Neuron (in vitro differentiated cells): ENCODE results near the gene ZIC1.

Experiments used
- H2AFZ ChIP-seq: one replicate; pipeline ENCODE4 v1.6.1; 2013; ENCODE audit warnings: low read depth, mild to moderate bottlenecking, inconsistent platforms, low read length, moderate library complexity
- H3K27me3 ChIP-seq: one replicate; pipeline ENCODE4 v1.6.1; 2013; ENCODE audit warnings: low read length; ENCODE audit not compliant: insufficient read depth
- H3K36me3 ChIP-seq: one replicate; pipeline ENCODE4 v1.6.1; 2013; ENCODE audit warnings: low read length; ENCODE audit not compliant: insufficient read depth
- H3K4me1 ChIP-seq: one replicate; pipeline ENCODE4 v1.6.1; 2013; ENCODE audit warnings: low read length; ENCODE audit not compliant: insufficient read depth
- H3K4me3 ChIP-seq: 2 replicates; pipeline ENCODE4 v1.5.1; 2013; ENCODE audit warnings: mild to moderate bottlenecking, low read length, moderate library complexity
- H3K9me3 ChIP-seq: one replicate; pipeline ENCODE4 v1.6.1; 2013; ENCODE audit warnings: low read length

Gene ZIC1

GRCh38 chr3:147409143-147410115 is at the start of gene ZIC1:
TSS of gene ZIC1 (plus strand) at chr3:147409365. CDS start at chr3:147410113, 748 bp downstream.
- Histone ChIP-seq H3K27me3 (no peaks in the 10 kb centered on the region), H3K36me3 (peaks cover 21% of the 10 kb centered on the region), H3K4me1 (peaks cover 42% of the 10 kb centered on the region), H2AFZ (peak within 1 kb of the TSS; percentile 80), H3K4me3 (peak within 1 kb of the TSS; percentile 58), H3K9me3 (peaks cover 4% of the 10 kb centered on the region)

- H3K4me3 ChIP-seq, result no peak overlapping the region
- H3K4me1 ChIP-seq, result peaks cover 27% of the 10 kb centered on the region
- peaks cover 64% of the 10 kb centered on the region for H3K27me3 ChIP-seq
Observed at GRCh38 chr3:147360051-147360439, 49.1 kb upstream of the ZIC1 start.

GRCh38 chr3:147360646-147361453 is 48.3 kb upstream of the ZIC1 start:
- H2AFZ ChIP-seq, result peak overlapping the region; percentile 42
- peak overlapping the region; percentile 37 for H3K4me3 ChIP-seq
- peaks cover 66% of the 10 kb centered on the region for H3K27me3 ChIP-seq
- peaks cover 7% of the 10 kb centered on the region for H3K9me3 ChIP-seq
- H3K4me1 ChIP-seq, result peaks cover 23% of the 10 kb centered on the region
- H3K36me3 ChIP-seq, result no peaks in the 10 kb centered on the region

More at GRCh38 chr3:147360051-147360439, 49.1 kb upstream of the ZIC1 start:
- Histone ChIP-seq H2AFZ (no peak overlapping the region), H3K9me3 (peaks cover 7% of the 10 kb centered on the region), H3K36me3 (no peaks in the 10 kb centered on the region)

DNA sequence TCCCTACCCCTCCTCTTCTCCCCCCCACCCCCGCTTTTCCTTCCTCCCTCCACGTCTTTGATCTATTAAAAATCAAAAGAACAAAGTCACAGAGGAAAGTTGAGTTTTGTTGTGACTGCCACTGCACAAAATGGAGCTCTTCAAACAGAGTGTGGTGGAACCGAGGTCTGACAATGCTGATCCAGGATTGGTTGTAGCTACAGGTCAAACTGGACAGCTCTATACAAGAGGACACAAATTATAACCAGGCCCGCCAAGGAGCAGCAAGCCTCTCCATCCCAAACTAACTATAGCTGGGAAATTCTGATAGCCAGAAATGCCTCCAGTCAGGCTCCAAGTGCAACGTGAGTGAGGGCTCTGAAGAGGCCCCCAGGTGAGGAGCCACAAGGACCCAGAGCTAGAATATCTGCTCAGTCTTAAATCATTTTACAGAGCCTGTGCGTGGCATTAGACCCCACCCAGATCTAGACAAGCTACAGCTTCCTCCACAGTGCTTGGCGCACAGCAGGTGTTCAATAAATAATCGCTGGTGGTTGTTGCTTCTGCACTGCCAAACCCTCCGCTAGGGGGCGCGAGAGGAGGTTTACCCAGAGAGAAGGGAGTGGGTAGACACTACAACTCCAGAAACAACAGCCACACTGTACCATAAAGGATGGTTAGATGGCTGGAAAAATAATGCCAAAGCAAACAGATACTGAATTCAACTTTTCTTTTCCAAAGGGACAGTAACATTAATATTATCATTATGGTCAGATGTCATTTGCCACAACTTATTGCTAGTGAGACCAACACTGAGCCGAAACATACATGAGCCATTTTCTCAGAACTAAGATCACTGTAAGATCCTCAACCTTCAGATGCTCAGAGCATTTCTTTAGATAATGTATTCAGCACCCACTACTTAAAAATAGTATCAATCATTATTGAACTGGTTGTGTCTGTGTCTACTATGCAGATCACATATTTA is 47.4 kb upstream of the ZIC1 start:
- peaks cover 7% of the 10 kb centered on the region for H3K9me3 ChIP-seq
- peak overlapping the region; percentile 37 for H3K4me3 ChIP-seq
- H3K36me3 ChIP-seq, result no peaks in the 10 kb centered on the region
- peaks cover 60% of the 10 kb centered on the region for H3K27me3 ChIP-seq
- peaks cover 23% of the 10 kb centered on the region for H3K4me1 ChIP-seq
- H2AFZ ChIP-seq, result peak overlapping the region; percentile 42

DNA sequence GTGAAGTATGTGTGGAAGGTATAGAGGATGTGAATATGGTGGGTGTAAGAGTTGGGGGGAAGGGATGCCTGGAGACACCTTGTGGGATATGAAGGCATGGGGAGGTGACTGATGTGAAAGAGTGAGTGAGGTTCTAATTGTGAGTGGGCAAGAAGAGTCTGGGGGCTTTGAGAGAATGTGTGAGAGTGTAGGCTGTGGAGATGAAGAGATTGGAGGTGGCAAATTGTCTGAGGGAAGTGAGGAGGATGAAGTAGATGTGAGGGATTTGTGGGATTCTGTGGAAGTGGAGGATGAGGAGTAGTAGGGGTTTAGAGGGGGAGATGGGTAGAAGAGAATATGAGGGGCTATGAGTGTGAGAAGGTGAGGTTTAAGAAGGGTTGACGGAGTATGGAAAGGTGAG is 44.4 kb upstream of the ZIC1 start:
- Histone ChIP-seq H3K27me3 (peaks cover 63% of the 10 kb centered on the region), H3K4me1 (peaks cover 33% of the 10 kb centered on the region), H3K9me3 (peaks cover 2% of the 10 kb centered on the region), H2AFZ (no peak overlapping the region), H3K36me3 (no peaks in the 10 kb centered on the region), H3K4me3 (no peak overlapping the region)

DNA sequence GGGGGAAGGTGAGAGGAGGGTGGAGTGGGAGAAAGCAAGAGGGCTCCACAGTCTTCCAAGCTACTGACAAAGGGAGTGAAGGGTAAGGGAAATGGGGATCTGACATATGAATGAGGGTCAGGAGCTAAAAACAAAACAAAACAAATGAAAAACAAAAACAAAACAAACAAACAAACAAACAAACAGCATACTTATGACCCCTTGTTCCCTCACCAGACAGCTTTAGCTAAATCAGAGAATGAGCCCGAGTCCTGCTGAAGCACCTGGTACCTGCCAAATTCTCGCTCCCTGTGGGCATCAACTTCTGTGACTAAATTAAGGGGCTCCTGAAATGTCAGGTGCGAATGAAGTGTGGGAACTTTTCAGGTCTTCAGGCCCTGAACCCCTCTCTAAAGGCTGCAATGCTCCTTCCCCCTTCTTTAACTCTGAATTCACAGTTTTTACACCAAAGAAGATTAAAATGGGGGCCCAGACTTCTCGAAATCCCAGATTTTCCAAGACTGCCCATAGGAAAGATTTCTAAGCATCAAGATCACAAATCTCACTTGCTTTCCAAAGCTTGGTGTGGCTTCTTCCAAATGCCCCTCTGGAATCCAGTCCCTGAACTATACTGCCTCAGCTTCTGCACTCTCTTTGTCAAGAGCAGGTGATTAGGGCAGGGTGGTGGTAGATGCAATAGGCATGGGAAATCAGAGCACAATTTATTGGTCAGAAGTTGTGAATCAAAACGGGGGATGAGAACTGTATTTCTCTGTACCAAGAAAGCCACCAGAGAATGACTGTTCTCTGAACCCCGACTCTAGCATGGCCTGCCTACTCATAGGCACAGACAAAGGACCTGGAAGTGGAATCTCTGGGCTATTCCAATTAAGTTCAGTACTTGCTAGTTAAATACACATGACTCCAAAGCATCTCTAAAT is 43.7 kb upstream of the ZIC1 start:
- Histone ChIP-seq H3K36me3 (no peaks in the 10 kb centered on the region), H3K4me1 (peaks cover 31% of the 10 kb centered on the region), H3K27me3 (peaks cover 64% of the 10 kb centered on the region), H2AFZ (no peak overlapping the region), H3K9me3 (peaks cover 2% of the 10 kb centered on the region), H3K4me3 (no peak overlapping the region)

- peaks cover 81% of the 10 kb centered on the region for H3K27me3 ChIP-seq
- no peaks in the 10 kb centered on the region for H3K36me3 ChIP-seq
- peaks cover 2% of the 10 kb centered on the region for H3K9me3 ChIP-seq
- peaks cover 21% of the 10 kb centered on the region for H3K4me1 ChIP-seq
- H3K4me3 ChIP-seq, result no peak overlapping the region
- no peak overlapping the region for H2AFZ ChIP-seq
Observed at GRCh38 chr3:147367676-147368075, 41.5 kb upstream of the ZIC1 start.

GRCh38 chr3:147368151-147368550 is 41.0 kb upstream of the ZIC1 start:
- H3K9me3 ChIP-seq, result peaks cover 2% of the 10 kb centered on the region
- H2AFZ ChIP-seq, result no peak overlapping the region
- no peaks in the 10 kb centered on the region for H3K36me3 ChIP-seq
- peaks cover 81% of the 10 kb centered on the region for H3K27me3 ChIP-seq
- H3K4me3 ChIP-seq, result no peak overlapping the region
- H3K4me1 ChIP-seq, result peaks cover 21% of the 10 kb centered on the region

GRCh38 chr3:147368561-147369221 is 40.5 kb upstream of the ZIC1 start:
- peaks cover 2% of the 10 kb centered on the region for H3K9me3 ChIP-seq
- H3K4me1 ChIP-seq, result peaks cover 21% of the 10 kb centered on the region
- no peaks in the 10 kb centered on the region for H3K36me3 ChIP-seq
- no peak overlapping the region for H2AFZ ChIP-seq
- H3K27me3 ChIP-seq, result peaks cover 80% of the 10 kb centered on the region
- H3K4me3 ChIP-seq, result peak overlapping the region; percentile 30

DNA sequence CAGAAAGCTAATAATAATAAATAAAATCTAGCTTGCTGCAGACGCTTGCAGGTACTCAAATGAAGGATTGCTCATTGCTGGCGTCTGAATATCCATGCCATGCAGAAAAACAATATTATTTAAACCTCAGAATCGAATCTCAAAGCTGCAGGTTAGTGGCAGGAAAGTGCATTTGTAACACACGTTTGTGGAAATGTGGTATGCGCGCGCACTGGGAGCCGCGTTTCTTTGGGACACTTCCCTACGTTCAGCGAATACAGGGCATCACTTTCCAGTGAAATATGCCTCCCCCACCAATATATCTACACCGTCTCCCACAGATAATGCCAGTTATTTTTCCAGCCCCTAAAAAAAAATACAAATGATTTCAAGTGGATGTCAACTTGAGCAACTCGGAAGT is 39.9 kb upstream of the ZIC1 start:
- no peaks in the 10 kb centered on the region for H3K36me3 ChIP-seq
- H3K9me3 ChIP-seq, result peaks cover 2% of the 10 kb centered on the region
- peaks cover 74% of the 10 kb centered on the region for H3K27me3 ChIP-seq
- H3K4me1 ChIP-seq, result peaks cover 21% of the 10 kb centered on the region
- no peak overlapping the region for H2AFZ ChIP-seq
- peak overlapping the region; percentile 30 for H3K4me3 ChIP-seq

DNA sequence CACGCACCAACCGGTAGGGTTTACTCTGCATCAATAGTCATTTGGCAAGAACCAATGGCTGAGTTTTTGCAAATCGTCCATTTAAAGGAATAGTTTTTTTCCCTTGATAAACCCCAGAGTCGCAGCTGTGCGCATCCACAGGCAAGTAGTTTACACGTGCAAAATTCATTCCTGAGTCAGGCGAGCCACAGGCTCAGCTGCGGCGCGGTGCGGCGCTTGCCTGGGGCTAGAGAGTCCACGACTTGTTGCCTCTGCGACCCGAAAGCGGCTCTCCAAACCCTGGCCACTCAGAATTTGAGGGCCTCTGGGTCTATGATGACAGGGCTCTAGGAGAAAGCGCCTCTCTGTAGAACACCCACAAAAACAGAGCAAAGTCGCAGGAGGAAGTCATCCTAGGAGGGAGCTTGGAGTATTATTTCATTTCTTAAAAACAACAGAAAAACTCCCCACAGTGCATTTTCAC is 39.5 kb upstream of the ZIC1 start:
- H3K9me3 ChIP-seq, result no peaks in the 10 kb centered on the region
- peaks cover 70% of the 10 kb centered on the region for H3K27me3 ChIP-seq
- peaks cover 21% of the 10 kb centered on the region for H3K4me1 ChIP-seq
- peak overlapping the region; percentile 30 for H3K4me3 ChIP-seq
- no peak overlapping the region for H2AFZ ChIP-seq
- no peaks in the 10 kb centered on the region for H3K36me3 ChIP-seq
